ENCODE measurements around the gene FAAP24.
"Not testable (repeated sequence)": the region's sequence is repeated elsewhere in the genome, so short reads cannot be mapped to it uniquely, and the experiment has no call there.

Gene FAAP24

GRCh38 chr19:32971012-32971595 lies 938 bp upstream of the FAAP24 start:
- peak overlapping the region; percentile 91 to 96 for H3K4me3 ChIP-seq
- peak overlapping the region; percentile 70 to 78 for H3K27ac ChIP-seq
- H3K4me1 ChIP-seq: peaks cover 0 to 26% (median 14%) of the 10 kb centered on the region in 4 donors
- DNase-seq: no peak
- H3K9me3 ChIP-seq: no peaks in the 10 kb centered on the region
- H3K36me3 ChIP-seq: peaks cover 0 to 18% (median 4%) of the 10 kb centered on the region in 3 donors
- no peak for TF ChIP-seq CTCF (IDR thresholded peaks at IDR 0.05)
- intact Hi-C loops (cut with DNase I; ENCODE audit: low total_unique reads): no loop called here
- no peaks in the 10 kb centered on the region for H3K27me3 ChIP-seq

- Histone ChIP-seq H3K4me3 (no peak overlapping the region), H3K9me3 (no peaks in the 10 kb centered on the region), H3K27me3 (no peaks in the 10 kb centered on the region), H3K4me1 (peaks cover 0 to 2% (median under 1%) of the 10 kb centered on the region in 4 donors), H3K36me3 (no peaks in the 10 kb centered on the region), H3K27ac (no peak overlapping the region)
- DNase-seq: peak in 1 of 2 donors; percentile 47
- TF ChIP-seq CTCF (IDR thresholded peaks at IDR 0.05): peak; percentile 13 to 37
- intact Hi-C loops (cut with DNase I; ENCODE audit: low total_unique reads): loop anchor here (2.0 kb wide), 1 partner anchor 110 kb away; no protein-coding TSS in a partner anchor
Observed at GRCh38 chr19:32976223-32976805, 4.3 kb downstream of the FAAP24 start.

- DNase-seq: no peak
- Histone ChIP-seq H3K9me3 (no peaks in the 10 kb centered on the region), H3K27me3 (no peaks in the 10 kb centered on the region), H3K4me3 (no peak overlapping the region), H3K27ac (no peak overlapping the region), H3K36me3 (no peaks in the 10 kb centered on the region), H3K4me1 (no peaks in the 10 kb centered on the region)
- intact Hi-C loops (cut with DNase I; ENCODE audit: low total_unique reads): loop anchor here (2.0 kb wide), 1 partner anchor 110 kb away; no protein-coding TSS in a partner anchor
- no peak for TF ChIP-seq CTCF (IDR thresholded peaks at IDR 0.05)
Observed at GRCh38 chr19:32977280-32977679, 5.2 kb downstream of the FAAP24 start.

- not testable (repeated sequence) for DNase-seq, H3K27ac ChIP-seq, H3K4me3 ChIP-seq, H3K9me3 ChIP-seq, H3K27me3 ChIP-seq, H3K4me1 ChIP-seq, H3K36me3 ChIP-seq
- intact Hi-C loops (cut with DNase I; ENCODE audit: low total_unique reads): loop anchor here (2.0 kb wide), 1 partner anchor 109 kb away; no protein-coding TSS in a partner anchor
Observed at GRCh38 chr19:32977813-32978212, 5.8 kb downstream of the FAAP24 start.

GRCh38 chr19:32979807-32980206 lies 7.8 kb downstream of the FAAP24 start:
- H3K9me3 ChIP-seq; H3K36me3 ChIP-seq; H3K4me1 ChIP-seq; DNase-seq; H3K4me3 ChIP-seq; H3K27me3 ChIP-seq; H3K27ac ChIP-seq; intact Hi-C loops (cut with DNase I; ENCODE audit: low total_unique reads): not testable (repeated sequence)

- DNase-seq; H3K27me3 ChIP-seq; H3K4me1 ChIP-seq; H3K9me3 ChIP-seq; H3K27ac ChIP-seq; intact Hi-C loops (cut with DNase I; ENCODE audit: low total_unique reads); H3K4me3 ChIP-seq; H3K36me3 ChIP-seq: not testable (repeated sequence)
Observed at GRCh38 chr19:32982488-32982887, 10.4 kb downstream of the FAAP24 start.

GRCh38 chr19:32988254-32988653 lies 16.2 kb downstream of the FAAP24 start:
- H3K4me3 ChIP-seq; H3K36me3 ChIP-seq; H3K27me3 ChIP-seq; H3K9me3 ChIP-seq; H3K27ac ChIP-seq; H3K4me1 ChIP-seq; intact Hi-C loops (cut with DNase I; ENCODE audit: low total_unique reads); DNase-seq: not testable (repeated sequence)
